Type B pancreatic cell (in vitro differentiated cells): ENCODE results near the gene GPC6. TPM values are rescaled to one million over a fixed set of nuclear protein-coding genes. Genes with fewer than 3 reads are reported as not detected.

Experiments
- DNase-seq: peaks from one replicate; pipeline ENCODE4 v3.0.0; 2021; ENCODE audit warnings: mixed read lengths; ENCODE audit not compliant: unreplicated experiment; ENCODE audit errors: extremely low spot score
- H3K27ac Mint-ChIP-seq: 2 replicates; pipeline ENCODE4 v1.8.0; 2021; ENCODE audit warnings: mild to moderate bottlenecking, mixed read lengths
- H3K27me3 Mint-ChIP-seq: 2 replicates; pipeline ENCODE4 v1.8.0; 2021; ENCODE audit warnings: mixed read lengths
- H3K36me3 Mint-ChIP-seq: 2 replicates; pipeline ENCODE4 v1.8.0; 2021; ENCODE audit warnings: mixed read lengths
- H3K4me1 Mint-ChIP-seq: one replicate; pipeline ENCODE4 v1.8.0; 2021; ENCODE audit warnings: mixed read lengths; ENCODE audit not compliant: unreplicated experiment
- H3K4me3 Mint-ChIP-seq: 2 replicates; pipeline ENCODE4 v1.8.0; 2021; ENCODE audit warnings: mild to moderate bottlenecking, mixed read lengths
- H3K9me3 Mint-ChIP-seq: 2 replicates; pipeline ENCODE4 v1.8.0; 2021; ENCODE audit warnings: mixed read lengths
- CTCF ChIP-seq: fragments of 200-600 bp; sonication (generic); conservative IDR thresholded peaks from 2 replicates; pipeline ENCODE4 v1.5.0; 2021; ENCODE audit warnings: antibody characterized with exemption, mild to moderate bottlenecking
- total RNA-seq: library from RNA; stranded (reverse); gene quantifications from 2 replicates; pipeline ENCODE4 v1.2.1, GENCODE V29; 2021; ENCODE audit warnings: low replicate concordance

The GPC6 gene
- total RNA-seq, 1 donor from 2014 or later, result 30.5 TPM

- DNase-seq, result no peak
- H3K27ac Mint-ChIP-seq, result no peak overlapping the region
- no peak for TF ChIP-seq CTCF
- no peak overlapping the region for H3K4me3 Mint-ChIP-seq
- no peaks in the 10 kb centered on the region for H3K36me3 Mint-ChIP-seq
- peaks cover 8% of the 10 kb centered on the region for H3K4me1 Mint-ChIP-seq
- H3K9me3 Mint-ChIP-seq, result peaks cover 5% of the 10 kb centered on the region
- H3K27me3 Mint-ChIP-seq, result no peaks in the 10 kb centered on the region
These were observed 446.4 kb downstream of the GPC6 start for GRCh38 chr13:93672996-93673395.

DNA sequence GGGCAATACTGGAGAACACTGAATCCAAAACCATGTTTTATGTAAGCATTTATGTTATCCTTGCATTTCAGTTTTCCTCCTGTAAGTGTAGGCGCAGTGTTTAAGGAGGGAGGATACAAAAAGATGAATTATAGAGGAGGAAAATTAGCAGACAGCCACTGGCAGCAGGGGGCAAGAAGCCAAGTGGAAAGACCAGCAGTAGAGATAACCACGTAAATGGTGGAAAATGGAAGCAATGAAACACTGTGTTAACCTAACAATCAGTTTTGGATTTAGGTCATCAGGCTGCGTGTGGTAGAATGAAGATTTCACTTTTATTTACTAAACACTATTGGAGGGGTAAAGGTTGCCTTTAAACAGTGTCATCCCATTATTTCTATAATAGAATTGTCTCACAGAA lies 447.3 kb downstream of the GPC6 start:
- Mint-ChIP-seq H3K36me3 (no peaks in the 10 kb centered on the region), H3K27ac (no peak overlapping the region), H3K4me1 (peaks cover 8% of the 10 kb centered on the region), H3K4me3 (no peak overlapping the region), H3K9me3 (peaks cover 5% of the 10 kb centered on the region), H3K27me3 (no peaks in the 10 kb centered on the region)
- no peak for TF ChIP-seq CTCF
- DNase-seq, result no peak

DNA sequence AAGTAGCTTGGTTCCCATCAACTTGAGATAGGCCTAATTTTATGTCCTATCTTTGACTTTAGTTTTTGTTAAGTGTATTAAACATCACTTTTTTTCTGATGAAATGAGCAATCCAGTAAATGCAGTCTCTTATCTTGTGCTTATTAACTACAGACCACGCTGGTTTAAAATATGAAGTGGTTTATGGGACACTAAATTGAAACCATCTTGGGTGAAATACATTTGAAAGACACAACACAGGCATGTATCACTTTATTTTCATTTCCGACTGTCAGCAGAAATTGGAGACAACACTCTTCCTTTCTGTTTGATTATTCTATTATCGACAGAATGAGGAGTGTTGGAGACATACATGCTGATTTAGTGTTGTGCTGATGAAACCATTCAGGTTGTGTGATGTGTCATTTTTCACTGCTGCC lies 447.7 kb downstream of the GPC6 start:
- no peak for DNase-seq
- no peaks in the 10 kb centered on the region for H3K36me3 Mint-ChIP-seq
- peaks cover 5% of the 10 kb centered on the region for H3K9me3 Mint-ChIP-seq
- TF ChIP-seq CTCF, result no peak
- no peaks in the 10 kb centered on the region for H3K27me3 Mint-ChIP-seq
- peaks cover 8% of the 10 kb centered on the region for H3K4me1 Mint-ChIP-seq
- H3K27ac Mint-ChIP-seq, result no peak overlapping the region
- H3K4me3 Mint-ChIP-seq, result no peak overlapping the region

GRCh38 chr13:93680329-93680728 lies 453.7 kb downstream of the GPC6 start:
- Mint-ChIP-seq H3K4me3 (no peak overlapping the region), H3K9me3 (no peaks in the 10 kb centered on the region), H3K27me3 (no peaks in the 10 kb centered on the region), H3K36me3 (no peaks in the 10 kb centered on the region), H3K4me1 (no peaks in the 10 kb centered on the region), H3K27ac (no peak overlapping the region)
- TF ChIP-seq CTCF, result no peak
- no peak for DNase-seq

GRCh38 chr13:93685900-93686299 lies 459.3 kb downstream of the GPC6 start:
- no peak overlapping the region for H3K27ac Mint-ChIP-seq
- no peaks in the 10 kb centered on the region for H3K9me3 Mint-ChIP-seq
- no peak for TF ChIP-seq CTCF
- H3K4me1 Mint-ChIP-seq, result no peaks in the 10 kb centered on the region
- H3K27me3 Mint-ChIP-seq, result no peaks in the 10 kb centered on the region
- DNase-seq, result no peak
- H3K36me3 Mint-ChIP-seq, result no peaks in the 10 kb centered on the region
- no peak overlapping the region for H3K4me3 Mint-ChIP-seq

GRCh38 chr13:93686399-93686798 lies 459.8 kb downstream of the GPC6 start:
- H3K27ac Mint-ChIP-seq, result no peak overlapping the region
- no peaks in the 10 kb centered on the region for H3K9me3 Mint-ChIP-seq
- no peak overlapping the region for H3K4me3 Mint-ChIP-seq
- no peaks in the 10 kb centered on the region for H3K36me3 Mint-ChIP-seq
- no peaks in the 10 kb centered on the region for H3K27me3 Mint-ChIP-seq
- DNase-seq, result no peak
- no peak for TF ChIP-seq CTCF
- no peaks in the 10 kb centered on the region for H3K4me1 Mint-ChIP-seq
